ENCODE measurements around the gene KMT2C.
A peak's percentile ranks its signal among the peaks of the same experiment; 100 is the strongest.
"Not testable (repeated sequence)": the region's sequence is repeated elsewhere in the genome, so short reads cannot be mapped to it uniquely, and the experiment has no call there.

The KMT2C gene

GRCh38 chr7:152435384-152436110 is at the start of gene KMT2C:
Gene KMT2C (minus strand): TSS chr7:152436003. CDS start chr7:152435786, 217 bp downstream.
- no peak for DNase-seq

- DNase-seq: no peak
Measured at GRCh38 chr7:152481082-152481481, 45.3 kb upstream of the KMT2C start.

- no peak for DNase-seq
Measured at GRCh38 chr7:152480664-152481063, 44.9 kb upstream of the KMT2C start.

- no peak for DNase-seq
Measured at GRCh38 chr7:152479595-152479994, 43.8 kb upstream of the KMT2C start.

GRCh38 chr7:152478140-152478539 is 42.3 kb upstream of the KMT2C start:
- no peak for DNase-seq

- no peak for DNase-seq
Measured at GRCh38 chr7:152477079-152477478, 41.3 kb upstream of the KMT2C start.

GRCh38 chr7:152476551-152476950 is 40.7 kb upstream of the KMT2C start:
- no peak for DNase-seq

GRCh38 chr7:152471023-152471620 is 35.3 kb upstream of the KMT2C start:
- DNase-seq: not testable (repeated sequence)

GRCh38 chr7:152470251-152471022 is 34.6 kb upstream of the KMT2C start:
- DNase-seq: not testable (repeated sequence)

- DNase-seq: not testable (repeated sequence)
Measured at GRCh38 chr7:152469576-152469975, 33.8 kb upstream of the KMT2C start.

- no peak for DNase-seq
Measured at GRCh38 chr7:152467225-152467624, 31.4 kb upstream of the KMT2C start.

- DNase-seq: no peak
Measured at GRCh38 chr7:152465119-152465387, 29.2 kb upstream of the KMT2C start.

- peak; percentile 36 for DNase-seq
Measured at GRCh38 chr7:152464312-152465118, 28.7 kb upstream of the KMT2C start.

- peak; percentile 96 for DNase-seq
Measured at GRCh38 chr7:152463709-152464311, 28.0 kb upstream of the KMT2C start.

GRCh38 chr7:152462995-152463708 is 27.3 kb upstream of the KMT2C start:
- peak; percentile 66 for DNase-seq

GRCh38 chr7:152459724-152460251 is 24.0 kb upstream of the KMT2C start:
- peak; percentile 91 for DNase-seq

- DNase-seq: no peak
Measured at GRCh38 chr7:152451356-152451755, 15.6 kb upstream of the KMT2C start.

GRCh38 chr7:152445386-152446008 is 9.7 kb upstream of the KMT2C start:
- DNase-seq: not testable (repeated sequence)

GRCh38 chr7:152443586-152443985 is 7.8 kb upstream of the KMT2C start:
- DNase-seq: no peak

GRCh38 chr7:152442330-152442835 is 6.6 kb upstream of the KMT2C start:
- no peak for DNase-seq

GRCh38 chr7:152441810-152442209 is 6.0 kb upstream of the KMT2C start:
- DNase-seq: not testable (repeated sequence)

All from DMS79 treated with DMSO at 0.1 percent for 48 hours (cell line).